ENCODE data around the gene NOXA1. TPM values are rescaled to one million over a fixed set of nuclear protein-coding genes. Genes with fewer than 3 reads are reported as not detected.

The NOXA1 gene
- total RNA-seq, 2 experiments from 2014 or later = 1.1 TPM

- ChIA-PET CTCF (no interaction called here), POLR2A (no interaction called here)
- H3K36me3 Mint-ChIP-seq = peaks cover 12% of the 10 kb centered on the region
- intact Hi-C loops (cut with micrococcal nuclease) = no loop called here
- H3K27me3 Mint-ChIP-seq = no peaks in the 10 kb centered on the region
- no peak overlapping the region for H3K4me3 Mint-ChIP-seq
- peaks cover 14% of the 10 kb centered on the region for H3K9me3 Mint-ChIP-seq
- H3K4me1 Mint-ChIP-seq (ENCODE audit: low read depth) = no peaks in the 10 kb centered on the region
- no peak overlapping the region for H3K27ac Mint-ChIP-seq
- DNase-seq = no peak
Measured at GRCh38 chr9:137478613-137478961, 55.4 kb downstream of the NOXA1 start.

- ChIA-PET POLR2A (no interaction called here), CTCF (no interaction called here)
- peaks cover 10% of the 10 kb centered on the region for H3K36me3 Mint-ChIP-seq
- DNase-seq = no peak
- intact Hi-C loops (cut with micrococcal nuclease) = no loop called here
- H3K9me3 Mint-ChIP-seq = peaks cover 12% of the 10 kb centered on the region
- H3K27ac Mint-ChIP-seq = no peak overlapping the region
- H3K4me1 Mint-ChIP-seq (ENCODE audit: low read depth) = no peaks in the 10 kb centered on the region
- no peaks in the 10 kb centered on the region for H3K27me3 Mint-ChIP-seq
- H3K4me3 Mint-ChIP-seq = no peak overlapping the region
Measured at GRCh38 chr9:137478962-137479861, 56.0 kb downstream of the NOXA1 start.

GRCh38 chr9:137479892-137480685 lies 56.9 kb downstream of the NOXA1 start:
- Mint-ChIP-seq H3K9me3 (peaks cover 8% of the 10 kb centered on the region), H3K4me1 (ENCODE audit: low read depth) (no peaks in the 10 kb centered on the region), H3K4me3 (no peak overlapping the region), H3K36me3 (peaks cover 6% of the 10 kb centered on the region), H3K27ac (no peak overlapping the region), H3K27me3 (no peaks in the 10 kb centered on the region)
- CTCF ChIA-PET = no interaction called here
- POLR2A ChIA-PET = no interaction called here
- no peak for DNase-seq
- intact Hi-C loops (cut with micrococcal nuclease) = no loop called here

GRCh38 chr9:137480686-137481683 lies 57.8 kb downstream of the NOXA1 start:
- intact Hi-C loops (cut with micrococcal nuclease) = no loop called here
- CTCF ChIA-PET = no interaction called here

GRCh38 chr9:137482094-137482781 lies 59.0 kb downstream of the NOXA1 start:
- DNase-seq = no peak
- ChIA-PET POLR2A (no interaction called here), CTCF (no interaction called here)
- Mint-ChIP-seq H3K27me3 (no peaks in the 10 kb centered on the region), H3K4me3 (no peak overlapping the region), H3K4me1 (ENCODE audit: low read depth) (no peaks in the 10 kb centered on the region), H3K9me3 (no peaks in the 10 kb centered on the region), H3K27ac (no peak overlapping the region), H3K36me3 (no peaks in the 10 kb centered on the region)
- intact Hi-C loops (cut with micrococcal nuclease) = no loop called here

More at GRCh38 chr9:137480686-137481683, 57.8 kb downstream of the NOXA1 start:
- POLR2A ChIA-PET = no interaction called here
- Mint-ChIP-seq H3K27me3 (no peaks in the 10 kb centered on the region), H3K36me3 (peaks cover 2% of the 10 kb centered on the region), H3K27ac (no peak overlapping the region), H3K4me1 (ENCODE audit: low read depth) (no peaks in the 10 kb centered on the region), H3K4me3 (no peak overlapping the region), H3K9me3 (peaks cover 3% of the 10 kb centered on the region)
- DNase-seq = no peak

Small RNAs within 50 kb of the gene (microRNA-seq; reads per million reads assigned to microRNA genes)
- gene MIR7114 (ENCODE audit: borderline microRNAs expressed, borderline number of aligned reads, borderline replicate concordance) = 2.4 reads per million

Other genes with a start within 250 kb of the NOXA1 start
- 10 to 100 TPM; 36.3 to 36.9 TPM for gene ANAPC2, start 234.8 kb upstream of the NOXA1 start, total RNA-seq
- gene SSNA1, start 234.7 kb upstream of the NOXA1 start, total RNA-seq = 10 to 100 TPM; 58.9 to 62.1 TPM
- gene TPRN, start 222.7 kb upstream of the NOXA1 start, total RNA-seq = 1 to 10 TPM; 6.1 to 6.7 TPM
- 10 to 100 TPM; 30.0 to 31.1 TPM for gene TMEM203, start 217.7 kb upstream of the NOXA1 start, total RNA-seq
- 10 to 100 TPM; 29.4 to 31.3 TPM for gene NDOR1, start 217.7 kb upstream of the NOXA1 start, total RNA-seq
- 1 to 10 TPM; 3.4 to 4.4 TPM for gene RNF208, start 201.2 kb upstream of the NOXA1 start, total RNA-seq
- gene CYSRT1, start 198.2 kb upstream of the NOXA1 start, total RNA-seq = under 1 TPM; 0.21 to 0.70 TPM
- gene RNF224, start 195.9 kb upstream of the NOXA1 start, total RNA-seq = not detected
- not detected for gene SLC34A3, start 192.5 kb upstream of the NOXA1 start, total RNA-seq
- gene TUBB4B, start 182.1 kb upstream of the NOXA1 start, total RNA-seq = 100 to 1,000 TPM; 320 to 325 TPM
- gene STPG3, start 172.1 kb upstream of the NOXA1 start, total RNA-seq = not detected
- 10 to 100 TPM; 57.2 to 57.9 TPM for gene NELFB, start 168.1 kb upstream of the NOXA1 start, total RNA-seq
- gene TOR4A, start 145.7 kb upstream of the NOXA1 start, total RNA-seq = 1 to 10 TPM; 6.6 to 6.8 TPM
- gene NRARP, start 121.1 kb upstream of the NOXA1 start, total RNA-seq = 1 to 10 TPM in 1 of 2 experiments, under 1 TPM in 1; 0.82 to 1.1 TPM
- gene EXD3, start 231 bp upstream of the NOXA1 start, total RNA-seq = 10 to 100 TPM; 13.5 to 13.6 TPM
- gene ENTPD8, start 18.0 kb downstream of the NOXA1 start, total RNA-seq = not detected
- gene NSMF, start 35.9 kb downstream of the NOXA1 start, total RNA-seq = 10 to 100 TPM; 29.9 to 31.6 TPM
- gene PNPLA7, start 127.0 kb downstream of the NOXA1 start, total RNA-seq = 1 to 10 TPM; 3.1 to 4.0 TPM
- 10 to 100 TPM; 48.0 to 48.8 TPM for gene MRPL41, start 128.5 kb downstream of the NOXA1 start, total RNA-seq
- gene DPH7, start 155.5 kb downstream of the NOXA1 start, total RNA-seq = 10 to 100 TPM; 26.6 to 30.3 TPM
- 10 to 100 TPM; 39.7 to 42.6 TPM for gene ZMYND19, start 167.1 kb downstream of the NOXA1 start, total RNA-seq
- 10 to 100 TPM; 38.2 to 40.5 TPM for gene ARRDC1, start 182.3 kb downstream of the NOXA1 start, total RNA-seq
- gene EHMT1, start 195.6 kb downstream of the NOXA1 start, total RNA-seq = 10 to 100 TPM; 66.0 to 70.8 TPM